Colonic mucosa (tissue), 4 donors: ENCODE data around the gene PHOX2A. TPM values are rescaled to one million over a fixed set of nuclear protein-coding genes. Genes with fewer than 3 reads are reported as not detected.

Experiments used
- DNase-seq: peaks from one replicate; pipeline ENCODE4 v3.0.0-alpha.2; 2020
- H3K27ac ChIP-seq: fragments of 200-600 bp; one replicate; pipeline ENCODE4 v1.8.0; 2021
- H3K27me3 ChIP-seq: fragments of 200-600 bp; one replicate; pipeline ENCODE4 v1.8.0; 2021
- H3K36me3 ChIP-seq: fragments of 200-600 bp; one replicate; pipeline ENCODE4 v1.8.0; 2021
- H3K4me1 ChIP-seq: fragments of 200-600 bp; one replicate; pipeline ENCODE4 v1.8.0; 2021; ENCODE audit warnings: mild to moderate bottlenecking
- H3K4me3 ChIP-seq: fragments of 200-600 bp; one replicate; pipeline ENCODE4 v1.8.0; 2021
- H3K9ac ChIP-seq, 2 donors: one replicate each; pipeline ENCODE4 v1.7.0; 2013; ENCODE audit warnings: control low read depth in 2 of 2, low read depth in 2 of 2, low read length in 2 of 2
- H3K9me3 ChIP-seq: fragments of 200-600 bp; one replicate; pipeline ENCODE4 v1.8.0; 2021
- intact Hi-C: fragments of 100-400 bp; cut with DNase I; formaldehyde crosslinking; loops from one replicate; pipeline ENCODE4 v1.14.1; 2022
- total RNA-seq, 2 donors: library from RNA; stranded (reverse); fragmentation: NEBNext Ultra II Directional in 1 of 2; extraction: Animal tissue kit (Norgen Biotek cat#: 25700) in 1 of 2; gene quantifications; one replicate each; pipeline ENCODE4 v1.2.1, GENCODE V29; 2021
- TF ChIP-seq, protein P1 (sequence below): fragments of 200-600 bp; IDR thresholded peaks from one replicate; pipeline ENCODE4 v1.8.0; 2022; ENCODE audit warnings: antibody characterized with exemption, mild to moderate bottlenecking
- donor health status: healthy.
- donor health status: DM: no; HTN: no; CAD: no.
- donor health status: DM: no; HTN: no; CAD: no.

The PHOX2A gene
- total RNA-seq, 2 donors from 2014 or later: 0.27 to 0.37 TPM

DNA sequence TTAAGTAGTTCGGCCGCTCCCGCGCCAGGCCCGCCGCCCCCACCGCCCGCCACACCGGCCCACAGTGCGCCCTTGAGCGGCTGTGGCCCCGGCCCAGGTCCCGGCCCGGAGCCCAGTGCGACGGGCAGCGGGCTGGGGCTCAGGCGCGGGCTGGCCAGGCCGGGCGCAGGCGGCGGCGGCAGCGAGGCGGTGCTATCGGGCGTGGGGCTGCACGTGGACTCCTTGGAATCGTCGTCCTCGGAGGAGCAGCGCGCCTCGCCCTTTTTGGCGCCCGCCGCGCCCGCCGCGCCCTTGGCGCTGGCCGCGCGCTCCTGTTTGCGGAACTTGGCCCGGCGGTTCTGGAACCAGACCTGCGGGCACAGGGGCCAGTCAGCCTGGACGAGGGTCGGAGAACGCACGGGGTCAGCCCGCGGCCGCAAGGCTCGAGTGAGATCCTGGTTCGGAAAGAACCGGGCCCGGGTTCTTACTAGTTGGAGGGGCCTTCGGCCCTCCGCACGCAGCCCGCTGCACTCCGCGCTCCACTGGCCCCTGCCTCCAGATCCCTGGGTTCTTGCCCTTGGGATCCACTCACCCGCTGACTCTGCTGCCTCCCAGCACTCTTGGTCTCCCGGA lies 4.0 kb downstream of the PHOX2A start:
- H3K9me3 ChIP-seq: no peaks in the 10 kb centered on the region
- H3K27me3 ChIP-seq: peaks cover 48% of the 10 kb centered on the region
- peak overlapping the region; percentile 32 for H3K27ac ChIP-seq
- peaks cover 15% of the 10 kb centered on the region for H3K36me3 ChIP-seq
- H3K4me1 ChIP-seq: peaks cover 15% of the 10 kb centered on the region
- TF ChIP-seq, protein P1, sequence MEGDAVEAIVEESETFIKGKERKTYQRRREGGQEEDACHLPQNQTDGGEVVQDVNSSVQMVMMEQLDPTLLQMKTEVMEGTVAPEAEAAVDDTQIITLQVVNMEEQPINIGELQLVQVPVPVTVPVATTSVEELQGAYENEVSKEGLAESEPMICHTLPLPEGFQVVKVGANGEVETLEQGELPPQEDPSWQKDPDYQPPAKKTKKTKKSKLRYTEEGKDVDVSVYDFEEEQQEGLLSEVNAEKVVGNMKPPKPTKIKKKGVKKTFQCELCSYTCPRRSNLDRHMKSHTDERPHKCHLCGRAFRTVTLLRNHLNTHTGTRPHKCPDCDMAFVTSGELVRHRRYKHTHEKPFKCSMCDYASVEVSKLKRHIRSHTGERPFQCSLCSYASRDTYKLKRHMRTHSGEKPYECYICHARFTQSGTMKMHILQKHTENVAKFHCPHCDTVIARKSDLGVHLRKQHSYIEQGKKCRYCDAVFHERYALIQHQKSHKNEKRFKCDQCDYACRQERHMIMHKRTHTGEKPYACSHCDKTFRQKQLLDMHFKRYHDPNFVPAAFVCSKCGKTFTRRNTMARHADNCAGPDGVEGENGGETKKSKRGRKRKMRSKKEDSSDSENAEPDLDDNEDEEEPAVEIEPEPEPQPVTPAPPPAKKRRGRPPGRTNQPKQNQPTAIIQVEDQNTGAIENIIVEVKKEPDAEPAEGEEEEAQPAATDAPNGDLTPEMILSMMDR: no peak
- peak; percentile 67 for DNase-seq
- intact Hi-C loops: no loop called here
- peak overlapping the region; percentile 33 to 46 for H3K9ac ChIP-seq
- H3K4me3 ChIP-seq: peak overlapping the region; percentile 19

DNA sequence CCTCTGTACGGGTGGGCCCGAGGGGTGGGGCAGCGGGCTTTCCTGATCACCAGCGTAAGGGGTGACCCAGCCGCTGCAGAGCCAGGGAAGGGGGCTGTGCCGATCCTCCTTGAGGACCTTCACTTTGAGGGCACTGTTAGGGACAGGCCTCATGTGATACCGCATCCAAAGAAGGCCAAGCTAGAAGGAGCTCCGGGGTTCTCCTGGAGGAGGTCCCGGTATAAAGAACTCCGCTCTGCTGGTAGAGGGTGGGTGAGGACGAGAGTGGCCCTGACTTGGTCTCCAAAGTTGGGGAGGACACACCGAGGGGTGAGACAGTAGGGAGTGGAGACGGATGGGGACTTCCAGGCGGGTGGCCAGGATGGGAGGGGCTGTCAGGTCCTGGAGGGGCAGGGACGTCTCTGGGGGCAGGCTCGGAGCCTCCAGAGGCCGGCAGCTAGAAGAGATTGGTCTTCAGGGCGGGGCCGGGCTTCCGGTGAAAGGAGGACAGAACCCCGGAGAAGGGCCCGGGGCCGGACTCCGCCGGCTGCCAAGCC lies 4.6 kb downstream of the PHOX2A start:
- H3K9ac ChIP-seq: peak overlapping the region; percentile 33 to 34
- H3K4me1 ChIP-seq: peaks cover 15% of the 10 kb centered on the region
- peak overlapping the region; percentile 19 for H3K4me3 ChIP-seq
- H3K27me3 ChIP-seq: peaks cover 42% of the 10 kb centered on the region
- DNase-seq: peak; percentile 63
- intact Hi-C loops: no loop called here
- peak overlapping the region; percentile 32 for H3K27ac ChIP-seq
- peaks cover 15% of the 10 kb centered on the region for H3K36me3 ChIP-seq
- TF ChIP-seq, protein P1: no peak
- no peaks in the 10 kb centered on the region for H3K9me3 ChIP-seq

DNA sequence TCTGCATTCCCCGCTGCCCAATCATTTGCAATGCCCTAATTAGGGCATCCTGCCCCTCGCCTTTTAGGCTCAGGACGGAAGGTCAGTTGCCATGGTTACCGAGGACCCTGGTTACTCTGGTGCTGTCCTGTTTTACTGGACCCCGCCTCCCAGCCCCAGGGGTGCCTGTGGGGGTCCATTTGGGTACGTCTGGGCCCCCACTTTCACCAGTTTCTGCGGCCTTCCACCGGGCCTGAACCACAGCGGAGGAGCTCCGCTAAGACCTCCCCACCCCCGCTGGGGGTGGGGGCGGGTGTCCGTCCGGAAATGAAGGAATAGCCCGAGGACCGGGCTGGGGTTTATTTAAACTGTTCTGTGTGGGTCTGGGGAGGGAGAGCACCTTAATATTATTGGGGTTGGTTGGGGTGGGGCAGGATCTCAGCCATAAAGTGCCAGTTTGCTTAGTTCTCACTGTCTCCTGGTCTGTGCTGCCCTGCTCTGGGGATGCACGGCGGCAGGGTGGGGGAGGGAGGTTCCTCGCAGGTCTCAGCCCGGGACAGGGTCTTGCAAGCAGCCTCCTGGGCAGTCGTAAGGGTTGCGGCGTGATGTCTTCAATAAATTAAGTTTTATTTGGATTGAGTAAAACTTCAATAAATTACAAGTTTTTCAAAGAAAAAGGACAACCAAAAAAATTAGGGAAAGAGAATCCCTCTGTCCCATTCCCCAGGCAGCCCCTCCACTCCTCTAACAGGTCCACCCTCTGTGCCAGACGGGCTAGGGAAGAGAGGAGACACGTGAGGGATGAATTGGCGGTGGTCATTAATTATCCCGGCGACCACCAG lies 5.3 kb downstream of the PHOX2A start:
- TF ChIP-seq, protein P1: no peak
- Histone ChIP-seq H3K9ac (no peak overlapping the region), H3K27ac (peak overlapping the region; percentile 32), H3K4me3 (no peak overlapping the region), H3K4me1 (peaks cover 15% of the 10 kb centered on the region), H3K36me3 (peaks cover 21% of the 10 kb centered on the region), H3K27me3 (peaks cover 35% of the 10 kb centered on the region), H3K9me3 (no peaks in the 10 kb centered on the region)
- intact Hi-C loops: no loop called here
- no peak for DNase-seq

DNA sequence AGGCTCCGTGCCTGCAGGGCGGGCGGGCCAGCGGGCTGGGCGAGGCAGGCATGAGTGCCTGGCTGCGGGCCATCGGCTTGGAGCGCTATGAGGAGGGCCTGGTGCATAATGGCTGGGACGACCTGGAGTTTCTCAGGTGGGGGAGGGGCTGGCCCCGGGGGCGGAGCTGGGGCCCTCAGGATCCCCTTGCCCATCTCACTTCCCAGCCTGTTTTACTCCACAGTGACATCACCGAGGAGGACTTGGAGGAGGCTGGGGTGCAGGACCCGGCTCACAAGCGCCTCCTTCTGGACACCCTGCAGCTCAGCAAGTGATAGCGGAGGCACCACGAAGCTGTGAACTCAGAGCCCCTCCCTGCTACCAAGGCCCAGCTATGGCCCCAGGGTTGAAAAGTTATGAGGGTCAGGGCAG lies 5.9 kb downstream of the PHOX2A start:
- intact Hi-C loops: no loop called here
- TF ChIP-seq, protein P1: peak; percentile 67
- H3K4me1 ChIP-seq: peaks cover 15% of the 10 kb centered on the region
- DNase-seq: peak; percentile 70
- no peak overlapping the region for H3K27ac ChIP-seq
- H3K9me3 ChIP-seq: no peaks in the 10 kb centered on the region
- peaks cover 23% of the 10 kb centered on the region for H3K36me3 ChIP-seq
- peaks cover 29% of the 10 kb centered on the region for H3K27me3 ChIP-seq
- no peak overlapping the region for H3K9ac ChIP-seq
- H3K4me3 ChIP-seq: no peak overlapping the region

DNA sequence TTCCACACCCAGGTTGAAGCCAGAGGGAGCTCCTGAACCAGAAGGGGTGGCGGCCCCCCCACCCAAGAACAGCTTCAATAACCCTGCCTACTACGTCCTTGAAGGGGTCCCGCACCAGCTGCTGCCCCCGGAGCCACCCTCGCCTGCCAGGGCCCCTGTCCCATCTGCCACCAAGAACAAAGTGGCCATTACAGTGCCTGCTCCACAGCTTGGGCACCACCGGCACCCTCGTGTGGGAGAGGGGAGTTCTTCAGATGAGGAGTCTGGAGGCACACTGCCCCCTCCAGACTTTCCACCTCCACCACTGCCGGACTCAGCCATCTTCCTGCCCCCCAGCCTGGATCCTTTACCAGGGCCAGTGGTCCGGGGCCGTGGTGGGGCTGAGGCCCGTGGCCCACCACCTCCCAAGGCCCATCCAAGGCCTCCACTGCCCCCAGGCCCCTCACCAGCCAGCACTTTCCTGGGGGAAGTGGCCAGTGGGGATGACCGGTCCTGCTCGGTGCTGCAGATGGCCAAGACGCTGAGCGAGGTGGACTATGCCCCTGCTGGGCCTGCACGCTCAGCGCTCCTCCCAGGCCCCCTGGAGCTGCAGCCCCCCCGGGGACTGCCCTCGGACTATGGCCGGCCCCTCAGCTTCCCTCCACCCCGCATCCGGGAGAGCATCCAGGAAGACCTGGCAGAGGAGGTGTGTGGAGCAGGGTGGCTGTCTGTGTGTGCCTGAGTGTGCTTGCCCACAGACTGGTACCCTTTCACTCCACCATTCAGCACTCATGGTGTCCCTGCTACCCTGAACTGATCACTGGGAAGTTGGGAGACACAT lies 6.7 kb downstream of the PHOX2A start:
- no peak for DNase-seq
- Histone ChIP-seq H3K27ac (no peak overlapping the region), H3K4me1 (peaks cover 15% of the 10 kb centered on the region), H3K27me3 (peaks cover 22% of the 10 kb centered on the region), H3K36me3 (peaks cover 31% of the 10 kb centered on the region), H3K9ac (no peak overlapping the region), H3K4me3 (no peak overlapping the region), H3K9me3 (no peaks in the 10 kb centered on the region)
- intact Hi-C loops: no loop called here
- TF ChIP-seq, protein P1: no peak
